DND-41 (cell line): Measurements from ENCODE around the gene SLC46A2.

Experiments used
- ATAC-seq: fragments of 200-7000 bp; cut with Tn5 transposase; 3 replicates; pipeline ENCODE4 v1.9.1; 2021; ENCODE audit warnings: low read depth; ENCODE audit not compliant: insufficient read depth
- DNase-seq: peaks from one replicate; pipeline ENCODE4 v3.0.0-alpha.2; 2020
- H2AFZ ChIP-seq: 2 replicates; pipeline ENCODE4 v1.6.0; 2012; ENCODE audit warnings: low read depth, low read length
- H3K27ac ChIP-seq: 2 replicates; pipeline ENCODE4 v1.5.1; 2012; ENCODE audit warnings: low read length, inconsistent platforms
- H3K27me3 ChIP-seq: fragments of 200-600 bp; sonication (generic); 2 replicates; pipeline ENCODE4 v1.6.0; 2012; ENCODE audit warnings: low read length, mild to moderate bottlenecking, inconsistent platforms; ENCODE audit not compliant: insufficient read depth, poor library complexity
- H3K36me3 ChIP-seq: 2 replicates; pipeline ENCODE4 v1.5.1; 2012; ENCODE audit warnings: low read length, inconsistent platforms; ENCODE audit not compliant: insufficient read depth
- H3K4me1 ChIP-seq: 2 replicates; pipeline ENCODE4 v1.5.1; 2012; ENCODE audit warnings: mild to moderate bottlenecking, low read length; ENCODE audit not compliant: insufficient read depth
- H3K4me2 ChIP-seq: 2 replicates; pipeline ENCODE4 v1.6.0; 2012; ENCODE audit warnings: mild to moderate bottlenecking, moderate library complexity, low read length, inconsistent platforms; ENCODE audit not compliant: insufficient read depth
- H3K4me3 ChIP-seq, 2 experiments: fragments of 200-600 bp in 1 of 2; shearing (Covaris generic) in 1 of 2; 2 replicates each; pipeline ENCODE4 v1.5.1; 2012 to 2016; ENCODE audit warnings: inconsistent platforms in 2 of 2, low read length in 2 of 2, mild to moderate bottlenecking in 2 of 2, low read depth in 1 of 2, moderate library complexity in 1 of 2
- H3K79me2 ChIP-seq: 2 replicates; pipeline ENCODE4 v1.6.0; 2012; ENCODE audit warnings: low read length, inconsistent platforms; ENCODE audit not compliant: insufficient read depth
- H3K9ac ChIP-seq: 2 replicates; pipeline ENCODE4 v1.6.0; 2012; ENCODE audit warnings: low read depth, mild to moderate bottlenecking, inconsistent platforms, low read length, moderate library complexity
- H3K9me3 ChIP-seq: 2 replicates; pipeline ENCODE4 v1.5.1; 2012; ENCODE audit warnings: low read length, moderate library complexity, mild to moderate bottlenecking, inconsistent platforms; ENCODE audit not compliant: insufficient read depth, severe bottlenecking
- H4K20me1 ChIP-seq: 2 replicates; pipeline ENCODE4 v1.6.0; 2012; ENCODE audit warnings: low read length; ENCODE audit not compliant: insufficient read depth
- CTCF ChIP-seq: IDR thresholded peaks from 2 replicates; pipeline ENCODE4 v1.5.1; 2012; ENCODE audit warnings: borderline replicate concordance, low read length, moderate library complexity, mild to moderate bottlenecking; ENCODE audit not compliant: poor library complexity, severe bottlenecking; ENCODE audit errors: extremely low read depth
- EZH2 ChIP-seq: IDR thresholded peaks from 3 replicates; pipeline ENCODE4 v1.6.1; 2012; ENCODE audit warnings: borderline replicate concordance, low read depth, mild to moderate bottlenecking, moderate library complexity, low read length, inconsistent platforms; ENCODE audit not compliant: severe bottlenecking

SLC46A2 gene

GRCh38 chr9:112866662-112867274 lies 23.9 kb downstream of the SLC46A2 start:
- Histone ChIP-seq H3K4me3 (no peak overlapping the region), H3K27me3 (no peaks in the 10 kb centered on the region), H3K4me1 (no peaks in the 10 kb centered on the region), H3K27ac (no peak overlapping the region), H3K4me2 (no peak overlapping the region), H4K20me1 (no peaks in the 10 kb centered on the region), H3K9ac (no peak overlapping the region), H2AFZ (no peak overlapping the region), H3K36me3 (no peaks in the 10 kb centered on the region), H3K79me2 (no peaks in the 10 kb centered on the region), H3K9me3 (no peaks in the 10 kb centered on the region)
- TF ChIP-seq CTCF (no peak), EZH2 (no peak)
- DNase-seq (no peak), ATAC-seq (no peak)

- no peaks in the 10 kb centered on the region for H3K36me3 ChIP-seq
- H3K4me2 ChIP-seq, result no peak overlapping the region
- H3K4me1 ChIP-seq, result no peaks in the 10 kb centered on the region
- H3K9ac ChIP-seq, result no peak overlapping the region
- DNase-seq (no peak), ATAC-seq (no peak)
- no peak overlapping the region for H3K27ac ChIP-seq
- no peaks in the 10 kb centered on the region for H3K9me3 ChIP-seq
- H4K20me1 ChIP-seq, result no peaks in the 10 kb centered on the region
- no peak overlapping the region for H2AFZ ChIP-seq
- no peak overlapping the region for H3K4me3 ChIP-seq
- no peaks in the 10 kb centered on the region for H3K27me3 ChIP-seq
- no peaks in the 10 kb centered on the region for H3K79me2 ChIP-seq
- TF ChIP-seq EZH2 (no peak), CTCF (no peak)
Observed at GRCh38 chr9:112864982-112865381, 25.7 kb downstream of the SLC46A2 start.

GRCh38 chr9:112864403-112864802 lies 26.3 kb downstream of the SLC46A2 start:
- Histone ChIP-seq H3K9me3 (no peaks in the 10 kb centered on the region), H3K27me3 (no peaks in the 10 kb centered on the region), H3K79me2 (no peaks in the 10 kb centered on the region), H3K27ac (no peak overlapping the region), H3K4me2 (no peak overlapping the region), H3K4me1 (no peaks in the 10 kb centered on the region), H3K4me3 (no peak overlapping the region), H4K20me1 (no peaks in the 10 kb centered on the region), H2AFZ (no peak overlapping the region), H3K36me3 (no peaks in the 10 kb centered on the region), H3K9ac (no peak overlapping the region)
- TF ChIP-seq EZH2, result no peak
- no peak for TF ChIP-seq CTCF
- ATAC-seq, result no peak
- DNase-seq, result no peak

GRCh38 chr9:112863746-112864145 lies 26.9 kb downstream of the SLC46A2 start:
- Histone ChIP-seq H3K4me1 (no peaks in the 10 kb centered on the region), H3K27me3 (no peaks in the 10 kb centered on the region), H3K4me2 (no peak overlapping the region), H3K27ac (no peak overlapping the region), H4K20me1 (no peaks in the 10 kb centered on the region), H2AFZ (no peak overlapping the region), H3K9ac (no peak overlapping the region), H3K36me3 (no peaks in the 10 kb centered on the region), H3K79me2 (no peaks in the 10 kb centered on the region), H3K9me3 (no peaks in the 10 kb centered on the region), H3K4me3 (no peak overlapping the region)
- ATAC-seq, result no peak
- no peak for DNase-seq
- TF ChIP-seq EZH2, result no peak
- TF ChIP-seq CTCF, result no peak
